ENCODE data around the gene HAL. TPM values are rescaled to one million over a fixed set of nuclear protein-coding genes. Genes with fewer than 3 reads are reported as not detected.

HAL gene
- total RNA-seq, 1 experiment from 2014 or later, result 1.5 TPM

DNA sequence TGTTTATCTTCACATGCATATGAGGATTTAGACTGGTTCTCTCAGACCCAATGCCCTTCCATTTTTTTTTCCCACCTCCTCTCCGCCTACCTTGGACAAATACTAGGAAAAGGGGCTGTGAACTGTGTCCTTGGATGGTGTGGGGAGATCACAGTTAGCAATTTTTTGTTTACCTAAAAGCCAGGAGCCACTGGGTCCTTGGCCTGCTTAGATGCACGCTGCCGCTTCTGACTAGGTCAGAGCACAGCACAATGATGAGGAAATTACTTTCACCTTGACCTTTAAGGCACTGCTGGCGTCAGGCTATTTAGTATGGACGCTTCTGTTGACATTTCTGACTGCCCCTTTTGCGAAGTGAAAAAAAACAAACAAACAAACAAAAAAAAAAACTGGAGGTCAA, 55.6 kb downstream of the HAL start:
- Histone ChIP-seq H3K36me3 (ENCODE audit: low read depth, low read length) (no peaks in the 10 kb centered on the region), H3K4me3 (ENCODE audit: low read length) (no peak overlapping the region), H2AFZ (ENCODE audit: low read length) (no peak overlapping the region), H4K20me1 (ENCODE audit: low read length) (no peaks in the 10 kb centered on the region), H3K9ac (ENCODE audit: low read length) (no peak overlapping the region), H3F3A (ENCODE audit: low read length, unreplicated experiment) (no peaks in the 10 kb centered on the region), H3K27me3 (ENCODE audit: low read length) (no peaks in the 10 kb centered on the region), H3K9me3 (ENCODE audit: low read length) (no peaks in the 10 kb centered on the region), H3K79me2 (ENCODE audit: low read length) (no peaks in the 10 kb centered on the region), H3K27ac (ENCODE audit: low read length) (no peak overlapping the region), H3K4me2 (ENCODE audit: low read length) (no peak overlapping the region), H3K9me2 (replicated peaks; ENCODE audit: low read length) (no peaks in the 10 kb centered on the region), H3K4me1 (ENCODE audit: insufficient read depth, low read length) (0 out of 2 replicates have a peak, but pooled peaks cover 9% of the 10 kb centered on the region)
- no TSS peak for BruUV-seq (replicated peaks)
- no peak for DNase-seq
- no peak for TF ChIP-seq EZH2phosphoT487 (IDR thresholded peaks at IDR 0.05; ENCODE audit: borderline replicate concordance, low read length)
- TF ChIP-seq CTCF (conservative IDR thresholded peaks at IDR 0.05; ENCODE audit: low read depth, low read length), result no peak
- no peak for TF ChIP-seq EZH2 (IDR thresholded peaks at IDR 0.05; ENCODE audit: low read length, unreplicated experiment)
- POLR2A ChIA-PET (ENCODE audit: unreplicated experiment), result no interaction called here
- intact Hi-C loops (cut with micrococcal nuclease), result no loop called here
- ATAC-seq, result no peak
- CTCF ChIA-PET, result no interaction called here

Other genes with a start within 250 kb of the HAL start
- 39.6 and 40.3 TPM in 2 replicates for gene NTN4, start 205.6 kb downstream of the HAL start, total RNA-seq (2014; rRNA removed)
- 47.4 and 47.5 TPM in 2 replicates for gene SNRPF, start 137.4 kb downstream of the HAL start, total RNA-seq (2014; rRNA removed)
- gene CCDC38, start 53.7 kb downstream of the HAL start, total RNA-seq (2014; rRNA removed), result not detected in 2 replicates
- 0.80 and 1.5 TPM in 2 replicates for gene AMDHD1, start 53.0 kb downstream of the HAL start, total RNA-seq (2014; rRNA removed)
- 53.5 and 58.4 TPM in 2 replicates for gene LTA4H, start 39.2 kb upstream of the HAL start, total RNA-seq (2014; rRNA removed)
- gene ELK3, start 198.0 kb upstream of the HAL start, total RNA-seq (2014; rRNA removed), result 16.2 and 16.9 TPM in 2 replicates

Data from PC-3 (cell line).